Measurements from ENCODE around the gene NES.
"Not testable (repeated sequence)": the region's sequence is repeated elsewhere in the genome, so short reads cannot be mapped to it uniquely, and the experiment has no call there.

DNA sequence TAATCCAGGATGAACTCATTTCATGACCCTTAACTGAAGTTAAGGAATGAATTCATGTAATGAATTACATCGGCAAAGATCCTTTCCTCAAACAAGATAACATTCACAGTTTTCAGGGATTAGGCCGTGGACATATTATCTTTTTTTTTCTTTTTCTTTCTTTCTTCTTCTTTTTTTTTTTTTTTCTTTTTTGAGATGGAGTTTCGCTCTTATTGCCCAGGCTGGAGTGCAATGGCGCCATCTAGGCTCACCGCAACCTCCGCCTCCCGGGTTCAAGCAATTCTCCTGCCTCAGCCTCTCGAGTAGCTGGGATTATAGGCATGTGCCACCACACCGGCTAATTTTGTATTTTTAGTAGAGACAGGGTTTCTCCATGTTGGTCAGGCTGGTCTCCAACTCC lies 46.1 kb downstream of the NES start:
- TF ChIP-seq, protein P1, sequence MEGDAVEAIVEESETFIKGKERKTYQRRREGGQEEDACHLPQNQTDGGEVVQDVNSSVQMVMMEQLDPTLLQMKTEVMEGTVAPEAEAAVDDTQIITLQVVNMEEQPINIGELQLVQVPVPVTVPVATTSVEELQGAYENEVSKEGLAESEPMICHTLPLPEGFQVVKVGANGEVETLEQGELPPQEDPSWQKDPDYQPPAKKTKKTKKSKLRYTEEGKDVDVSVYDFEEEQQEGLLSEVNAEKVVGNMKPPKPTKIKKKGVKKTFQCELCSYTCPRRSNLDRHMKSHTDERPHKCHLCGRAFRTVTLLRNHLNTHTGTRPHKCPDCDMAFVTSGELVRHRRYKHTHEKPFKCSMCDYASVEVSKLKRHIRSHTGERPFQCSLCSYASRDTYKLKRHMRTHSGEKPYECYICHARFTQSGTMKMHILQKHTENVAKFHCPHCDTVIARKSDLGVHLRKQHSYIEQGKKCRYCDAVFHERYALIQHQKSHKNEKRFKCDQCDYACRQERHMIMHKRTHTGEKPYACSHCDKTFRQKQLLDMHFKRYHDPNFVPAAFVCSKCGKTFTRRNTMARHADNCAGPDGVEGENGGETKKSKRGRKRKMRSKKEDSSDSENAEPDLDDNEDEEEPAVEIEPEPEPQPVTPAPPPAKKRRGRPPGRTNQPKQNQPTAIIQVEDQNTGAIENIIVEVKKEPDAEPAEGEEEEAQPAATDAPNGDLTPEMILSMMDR (IDR thresholded peaks at IDR 0.05 in 8 of 11, conservative IDR thresholded peaks at IDR 0.05 in 3 of 11): not testable (repeated sequence)
- not testable (repeated sequence) for TF ChIP-seq POLR2A, POLR2AphosphoS5 (IDR thresholded peaks at IDR 0.05)

Data from spleen (tissue), 7 donors.